GM21786 (cell line): ENCODE results near the gene FXYD1.

Experiments used
- ATAC-seq: cut with Tn5 transposase; IDR thresholded peaks from one replicate; pipeline ENCODE4 v1.9.1; 2021; ENCODE audit not compliant: unreplicated experiment

Gene FXYD1

GRCh38 chr19:35184267-35184666 lies 45.6 kb downstream of the FXYD1 start:
- ATAC-seq = no peak

DNA sequence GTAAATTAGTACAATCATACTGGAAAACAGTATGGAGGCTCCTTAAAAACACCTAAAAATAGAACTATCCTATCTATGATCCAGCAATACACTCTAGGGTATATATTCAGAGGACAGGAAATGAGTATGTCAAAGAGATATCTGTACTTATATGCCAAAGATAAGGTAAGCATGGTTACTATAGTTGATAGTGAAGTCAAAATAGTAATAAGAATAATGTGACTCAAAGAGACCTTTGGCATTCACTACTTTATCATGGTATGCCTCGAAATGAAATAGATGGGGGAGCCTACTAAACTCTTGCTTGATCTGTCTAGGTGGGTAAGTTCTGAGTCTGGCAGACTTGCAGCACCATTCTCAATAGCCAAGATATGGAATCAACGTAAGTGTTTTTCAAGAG lies 46.3 kb downstream of the FXYD1 start:
- ATAC-seq = no peak
